GM23338 (cell line): ENCODE data around the gene LUZP2. TPM values are rescaled to one million over a fixed set of nuclear protein-coding genes. Genes with fewer than 3 reads are reported as not detected.

ENCODE experiments used
- ATAC-seq: fragments of 200-7000 bp; cut with Tn5 transposase; 3 replicates; pipeline ENCODE4 v1.9.1; 2020
- DNase-seq: peaks from one replicate; pipeline ENCODE4 v3.0.0-alpha.2; 2015; ENCODE audit warnings: low spot score
- H2AFZ ChIP-seq: fragments of 200-600 bp; sonication (generic); 2 replicates; pipeline ENCODE4 v1.8.0; 2016; ENCODE audit warnings: antibody characterized with exemption, mild to moderate bottlenecking, moderate library complexity
- H3F3A ChIP-seq: fragments of 200-600 bp; sonication (generic); replicated peaks from 2 replicates; pipeline ENCODE4 v1.8.0; 2017; ENCODE audit warnings: antibody characterized with exemption, mixed run types, low read depth
- H3K27ac ChIP-seq: fragments of 200-600 bp; sonication (generic); 2 replicates; pipeline ENCODE4 v1.6.1; 2016; ENCODE audit warnings: low read depth
- H3K27me3 ChIP-seq: fragments of 200-600 bp; sonication (generic); 2 replicates; pipeline ENCODE4 v1.8.0; 2016; ENCODE audit warnings: mild to moderate bottlenecking, mixed run types, moderate library complexity; ENCODE audit not compliant: insufficient read depth
- H3K36me3 ChIP-seq: fragments of 200-600 bp; sonication (generic); 2 replicates; pipeline ENCODE4 v1.8.0; 2016; ENCODE audit warnings: mild to moderate bottlenecking; ENCODE audit not compliant: insufficient read depth
- H3K4me1 ChIP-seq: fragments of 200-600 bp; sonication (generic); 2 replicates; pipeline ENCODE4 v1.8.0; 2016; ENCODE audit warnings: mild to moderate bottlenecking, moderate library complexity; ENCODE audit not compliant: insufficient read depth
- H3K4me2 ChIP-seq: fragments of 200-600 bp; sonication (generic); 2 replicates; pipeline ENCODE4 v1.7.1; 2017; ENCODE audit warnings: mixed run types
- H3K4me3 ChIP-seq: fragments of 200-600 bp; sonication (generic); 2 replicates; pipeline ENCODE4 v1.6.1; 2016; ENCODE audit warnings: mixed run types
- H3K79me2 ChIP-seq: fragments of 200-600 bp; sonication (generic); replicated peaks from 2 replicates; pipeline ENCODE4 v1.8.0; 2017; ENCODE audit warnings: mild to moderate bottlenecking; ENCODE audit not compliant: insufficient read depth
- H3K9me2 ChIP-seq: fragments of 200-600 bp; sonication (generic); 2 replicates; pipeline ENCODE4 v1.8.0; 2017; ENCODE audit not compliant: insufficient read depth
- H4K20me1 ChIP-seq: fragments of 200-600 bp; sonication (generic); replicated peaks from 2 replicates; pipeline ENCODE4 v1.8.0; 2017; ENCODE audit warnings: mild to moderate bottlenecking; ENCODE audit not compliant: insufficient read depth
- H3K27ac Mint-ChIP-seq: 2 replicates; pipeline ENCODE4 v1.8.0; 2020; ENCODE audit warnings: inconsistent platforms, mild to moderate bottlenecking, moderate library complexity, mixed read lengths
- H3K27me3 Mint-ChIP-seq: 3 replicates; pipeline ENCODE4 v1.8.0; 2022; ENCODE audit warnings: low read depth, mild to moderate bottlenecking, moderate library complexity, mixed read lengths, inconsistent platforms; ENCODE audit not compliant: insufficient read depth, poor library complexity
- H3K36me3 Mint-ChIP-seq: 3 replicates; pipeline ENCODE4 v1.8.0; 2021; ENCODE audit warnings: low read depth, mild to moderate bottlenecking, inconsistent platforms, moderate library complexity, mixed read lengths
- H3K4me1 Mint-ChIP-seq: 3 replicates; pipeline ENCODE4 v1.8.0; 2020; ENCODE audit warnings: mild to moderate bottlenecking, inconsistent platforms, mixed read lengths
- H3K4me3 Mint-ChIP-seq: 3 replicates; pipeline ENCODE4 v1.8.0; 2021; ENCODE audit warnings: moderate library complexity, mild to moderate bottlenecking, inconsistent platforms, mixed read lengths
- H3K9me3 Mint-ChIP-seq: 3 replicates; pipeline ENCODE4 v1.8.0; 2020; ENCODE audit warnings: moderate library complexity, mild to moderate bottlenecking, inconsistent platforms, mixed read lengths
- CREB1 ChIP-seq: fragments of 250-450 bp; sonication (Bioruptor Pico); IDR thresholded peaks from 2 replicates; pipeline ENCODE4 v1.5.0; 2020; ENCODE audit warnings: low read depth, mild to moderate bottlenecking, moderate library complexity
- EZH2 ChIP-seq: fragments of 200-600 bp; sonication (generic); IDR thresholded peaks from one replicate; pipeline ENCODE4 v1.8.0; 2017; ENCODE audit warnings: antibody characterized with exemption, mild to moderate bottlenecking, low read depth; ENCODE audit not compliant: unreplicated experiment
- EZH2phosphoT487 ChIP-seq: fragments of 200-600 bp; sonication (generic); IDR thresholded peaks from one replicate; pipeline ENCODE4 v1.8.1; 2018; ENCODE audit warnings: antibody characterized with exemption; ENCODE audit not compliant: unreplicated experiment
- JUNB ChIP-seq: IDR thresholded peaks from one replicate; pipeline ENCODE4 v1.6.1; 2016; ENCODE audit warnings: antibody characterized with exemption; ENCODE audit not compliant: unreplicated experiment
- NANOG ChIP-seq: IDR thresholded peaks from 2 replicates; pipeline ENCODE4 v1.6.1; 2016; ENCODE audit warnings: antibody characterized with exemption, borderline replicate concordance
- POLR2AphosphoS5 ChIP-seq: IDR thresholded peaks from 2 replicates; pipeline ENCODE4 v1.6.1; 2016; ENCODE audit warnings: antibody characterized with exemption, low read depth
- STAT1 ChIP-seq: IDR thresholded peaks from one replicate; pipeline ENCODE4 v1.6.1; 2016; ENCODE audit warnings: antibody characterized with exemption; ENCODE audit not compliant: unreplicated experiment
- ZNF114 ChIP-seq: fragments of 250-450 bp; sonication (Bioruptor Pico); IDR thresholded peaks from 2 replicates; pipeline ENCODE4 v1.5.0; 2020; ENCODE audit warnings: mild to moderate bottlenecking, moderate library complexity
- ZNF331 ChIP-seq: fragments of 250-450 bp; sonication (Bioruptor Pico); IDR thresholded peaks from 2 replicates; pipeline ENCODE4 v1.5.0; 2020; ENCODE audit warnings: low read depth, mild to moderate bottlenecking, moderate library complexity
- polyA plus RNA-seq: library from polyadenylated mRNA; unstranded; fragments of >200 nt; fragmentation: Nextera tagmentation; extraction: Ambion mirVana; gene quantifications from 2 replicates; pipeline ENCODE4 v1.2.1, GENCODE V29; 2016
- total RNA-seq: library from RNA; depleted of rRNA; stranded (reverse); fragments of >200 nt; shearing (Covaris generic); gene quantifications from 2 replicates; pipeline ENCODE4 v1.2.3, GENCODE V29; 2014
- TF ChIP-seq, protein P1 (sequence below), 2 experiments: fragments of 200-600 bp in 1 of 2; sonication (generic) in 1 of 2; conservative IDR thresholded peaks; 2 replicates each; pipeline versions ENCODE4 v1.5.1 to v1.6.1; 2016 to 2017; ENCODE audit warnings: antibody characterized with exemption in 2 of 2, low read depth in 2 of 2, mild to moderate bottlenecking in 2 of 2, moderate library complexity in 1 of 2
- TF ChIP-seq, protein P2 (sequence below): fragments of 250-450 bp; sonication (Bioruptor Pico); IDR thresholded peaks from 2 replicates; pipeline ENCODE4 v1.5.0; 2020; ENCODE audit warnings: mild to moderate bottlenecking, moderate library complexity
- TF ChIP-seq, protein P3 (sequence below): IDR thresholded peaks from 2 replicates; pipeline ENCODE4 v1.6.1; 2016; ENCODE audit warnings: antibody characterized with exemption
- TF ChIP-seq, protein P4 (sequence below): IDR thresholded peaks from one replicate; pipeline ENCODE4 v1.6.1; 2018; ENCODE audit warnings: antibody characterized with exemption; ENCODE audit not compliant: unreplicated experiment

The LUZP2 gene
- total and polyA plus RNA-seq, 2 experiments from 2014 or later = 2.0 to 9.2 TPM

DNA sequence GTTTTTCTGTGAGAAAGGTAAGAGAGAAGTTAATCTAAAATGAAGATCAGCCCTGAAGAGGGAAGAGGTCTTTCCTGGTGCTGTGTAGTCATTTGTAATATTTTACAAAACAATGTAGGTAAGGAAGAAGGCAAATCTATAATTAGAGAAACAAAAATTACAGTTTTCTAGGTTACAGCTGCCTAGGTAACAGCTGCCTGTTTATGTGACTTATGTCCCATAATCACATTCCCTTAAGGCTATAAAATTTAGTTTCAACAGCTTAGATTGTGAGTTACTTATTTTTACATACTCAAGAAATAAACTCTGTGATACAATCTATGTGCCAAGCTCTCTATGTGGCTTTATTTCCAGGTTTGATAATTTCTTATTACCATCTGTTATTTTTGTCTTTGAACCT is 19.8 kb downstream of the LUZP2 start:
- H3K9me3 Mint-ChIP-seq = no peaks in the 10 kb centered on the region
- Histone ChIP-seq H3K4me2 (no peak overlapping the region), H3K27me3 (no peaks in the 10 kb centered on the region), H4K20me1 (no peaks in the 10 kb centered on the region), H3F3A (no peaks in the 10 kb centered on the region), H3K4me3 (no peak overlapping the region), H3K9me2 (no peaks in the 10 kb centered on the region), H3K36me3 (no peaks in the 10 kb centered on the region), H3K4me1 (peaks cover 20% of the 10 kb centered on the region), H3K79me2 (no peaks in the 10 kb centered on the region), H3K27ac (no peak overlapping the region), H2AFZ (no peak overlapping the region)
- DNase-seq (no peak), ATAC-seq (no peak)
- no peaks in the 10 kb centered on the region for H3K27me3 Mint-ChIP-seq
- H3K4me3 Mint-ChIP-seq = no peak overlapping the region
- TF ChIP-seq STAT1 = no peak
- TF ChIP-seq CREB1 = no peak
- TF ChIP-seq, protein P1, sequence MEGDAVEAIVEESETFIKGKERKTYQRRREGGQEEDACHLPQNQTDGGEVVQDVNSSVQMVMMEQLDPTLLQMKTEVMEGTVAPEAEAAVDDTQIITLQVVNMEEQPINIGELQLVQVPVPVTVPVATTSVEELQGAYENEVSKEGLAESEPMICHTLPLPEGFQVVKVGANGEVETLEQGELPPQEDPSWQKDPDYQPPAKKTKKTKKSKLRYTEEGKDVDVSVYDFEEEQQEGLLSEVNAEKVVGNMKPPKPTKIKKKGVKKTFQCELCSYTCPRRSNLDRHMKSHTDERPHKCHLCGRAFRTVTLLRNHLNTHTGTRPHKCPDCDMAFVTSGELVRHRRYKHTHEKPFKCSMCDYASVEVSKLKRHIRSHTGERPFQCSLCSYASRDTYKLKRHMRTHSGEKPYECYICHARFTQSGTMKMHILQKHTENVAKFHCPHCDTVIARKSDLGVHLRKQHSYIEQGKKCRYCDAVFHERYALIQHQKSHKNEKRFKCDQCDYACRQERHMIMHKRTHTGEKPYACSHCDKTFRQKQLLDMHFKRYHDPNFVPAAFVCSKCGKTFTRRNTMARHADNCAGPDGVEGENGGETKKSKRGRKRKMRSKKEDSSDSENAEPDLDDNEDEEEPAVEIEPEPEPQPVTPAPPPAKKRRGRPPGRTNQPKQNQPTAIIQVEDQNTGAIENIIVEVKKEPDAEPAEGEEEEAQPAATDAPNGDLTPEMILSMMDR (conservative IDR thresholded peaks at IDR 0.05; ENCODE audit: low read depth in 2 of 2) = no peak
- no peak for TF ChIP-seq EZH2phosphoT487
- no peak for TF ChIP-seq ZNF331 (CRISPR knock-in tag)
- no peak for TF ChIP-seq ZNF114 (CRISPR knock-in tag)
- TF ChIP-seq, protein P2, sequence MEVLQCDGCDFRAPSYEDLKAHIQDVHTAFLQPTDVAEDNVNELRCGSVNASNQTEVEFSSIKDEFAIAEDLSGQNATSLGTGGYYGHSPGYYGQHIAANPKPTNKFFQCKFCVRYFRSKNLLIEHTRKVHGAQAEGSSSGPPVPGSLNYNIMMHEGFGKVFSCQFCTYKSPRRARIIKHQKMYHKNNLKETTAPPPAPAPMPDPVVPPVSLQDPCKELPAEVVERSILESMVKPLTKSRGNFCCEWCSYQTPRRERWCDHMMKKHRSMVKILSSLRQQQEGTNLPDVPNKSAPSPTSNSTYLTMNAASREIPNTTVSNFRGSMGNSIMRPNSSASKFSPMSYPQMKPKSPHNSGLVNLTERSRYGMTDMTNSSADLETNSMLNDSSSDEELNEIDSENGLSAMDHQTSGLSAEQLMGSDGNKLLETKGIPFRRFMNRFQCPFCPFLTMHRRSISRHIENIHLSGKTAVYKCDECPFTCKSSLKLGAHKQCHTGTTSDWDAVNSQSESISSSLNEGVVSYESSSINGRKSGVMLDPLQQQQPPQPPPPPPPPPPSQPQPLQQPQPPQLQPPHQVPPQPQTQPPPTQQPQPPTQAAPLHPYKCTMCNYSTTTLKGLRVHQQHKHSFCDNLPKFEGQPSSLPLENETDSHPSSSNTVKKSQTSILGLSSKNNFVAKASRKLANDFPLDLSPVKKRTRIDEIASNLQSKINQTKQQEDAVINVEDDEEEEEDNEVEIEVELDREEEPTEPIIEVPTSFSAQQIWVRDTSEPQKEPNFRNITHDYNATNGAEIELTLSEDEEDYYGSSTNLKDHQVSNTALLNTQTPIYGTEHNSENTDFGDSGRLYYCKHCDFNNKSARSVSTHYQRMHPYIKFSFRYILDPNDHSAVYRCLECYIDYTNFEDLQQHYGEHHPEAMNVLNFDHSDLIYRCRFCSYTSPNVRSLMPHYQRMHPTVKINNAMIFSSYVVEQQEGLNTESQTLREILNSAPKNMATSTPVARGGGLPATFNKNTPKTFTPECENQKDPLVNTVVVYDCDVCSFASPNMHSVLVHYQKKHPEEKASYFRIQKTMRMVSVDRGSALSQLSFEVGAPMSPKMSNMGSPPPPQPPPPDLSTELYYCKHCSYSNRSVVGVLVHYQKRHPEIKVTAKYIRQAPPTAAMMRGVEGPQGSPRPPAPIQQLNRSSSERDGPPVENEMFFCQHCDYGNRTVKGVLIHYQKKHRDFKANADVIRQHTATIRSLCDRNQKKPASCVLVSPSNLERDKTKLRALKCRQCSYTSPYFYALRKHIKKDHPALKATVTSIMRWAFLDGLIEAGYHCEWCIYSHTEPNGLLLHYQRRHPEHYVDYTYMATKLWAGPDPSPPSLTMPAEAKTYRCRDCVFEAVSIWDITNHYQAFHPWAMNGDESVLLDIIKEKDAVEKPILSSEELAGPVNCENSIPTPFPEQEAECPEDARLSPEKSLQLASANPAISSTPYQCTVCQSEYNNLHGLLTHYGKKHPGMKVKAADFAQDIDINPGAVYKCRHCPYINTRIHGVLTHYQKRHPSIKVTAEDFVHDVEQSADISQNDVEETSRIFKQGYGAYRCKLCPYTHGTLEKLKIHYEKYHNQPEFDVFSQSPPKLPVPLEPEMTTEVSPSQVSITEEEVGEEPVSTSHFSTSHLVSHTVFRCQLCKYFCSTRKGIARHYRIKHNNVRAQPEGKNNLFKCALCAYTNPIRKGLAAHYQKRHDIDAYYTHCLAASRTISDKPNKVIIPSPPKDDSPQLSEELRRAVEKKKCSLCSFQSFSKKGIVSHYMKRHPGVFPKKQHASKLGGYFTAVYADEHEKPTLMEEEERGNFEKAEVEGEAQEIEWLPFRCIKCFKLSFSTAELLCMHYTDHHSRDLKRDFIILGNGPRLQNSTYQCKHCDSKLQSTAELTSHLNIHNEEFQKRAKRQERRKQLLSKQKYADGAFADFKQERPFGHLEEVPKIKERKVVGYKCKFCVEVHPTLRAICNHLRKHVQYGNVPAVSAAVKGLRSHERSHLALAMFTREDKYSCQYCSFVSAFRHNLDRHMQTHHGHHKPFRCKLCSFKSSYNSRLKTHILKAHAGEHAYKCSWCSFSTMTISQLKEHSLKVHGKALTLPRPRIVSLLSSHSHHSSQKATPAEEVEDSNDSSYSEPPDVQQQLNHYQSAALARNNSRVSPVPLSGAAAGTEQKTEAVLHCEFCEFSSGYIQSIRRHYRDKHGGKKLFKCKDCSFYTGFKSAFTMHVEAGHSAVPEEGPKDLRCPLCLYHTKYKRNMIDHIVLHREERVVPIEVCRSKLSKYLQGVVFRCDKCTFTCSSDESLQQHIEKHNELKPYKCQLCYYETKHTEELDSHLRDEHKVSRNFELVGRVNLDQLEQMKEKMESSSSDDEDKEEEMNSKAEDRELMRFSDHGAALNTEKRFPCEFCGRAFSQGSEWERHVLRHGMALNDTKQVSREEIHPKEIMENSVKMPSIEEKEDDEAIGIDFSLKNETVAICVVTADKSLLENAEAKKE (CRISPR knock-in tag) = no peak
- no peak for TF ChIP-seq JUNB
- TF ChIP-seq, protein P3, sequence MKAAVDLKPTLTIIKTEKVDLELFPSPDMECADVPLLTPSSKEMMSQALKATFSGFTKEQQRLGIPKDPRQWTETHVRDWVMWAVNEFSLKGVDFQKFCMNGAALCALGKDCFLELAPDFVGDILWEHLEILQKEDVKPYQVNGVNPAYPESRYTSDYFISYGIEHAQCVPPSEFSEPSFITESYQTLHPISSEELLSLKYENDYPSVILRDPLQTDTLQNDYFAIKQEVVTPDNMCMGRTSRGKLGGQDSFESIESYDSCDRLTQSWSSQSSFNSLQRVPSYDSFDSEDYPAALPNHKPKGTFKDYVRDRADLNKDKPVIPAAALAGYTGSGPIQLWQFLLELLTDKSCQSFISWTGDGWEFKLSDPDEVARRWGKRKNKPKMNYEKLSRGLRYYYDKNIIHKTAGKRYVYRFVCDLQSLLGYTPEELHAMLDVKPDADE = no peak
- TF ChIP-seq, protein P4, sequence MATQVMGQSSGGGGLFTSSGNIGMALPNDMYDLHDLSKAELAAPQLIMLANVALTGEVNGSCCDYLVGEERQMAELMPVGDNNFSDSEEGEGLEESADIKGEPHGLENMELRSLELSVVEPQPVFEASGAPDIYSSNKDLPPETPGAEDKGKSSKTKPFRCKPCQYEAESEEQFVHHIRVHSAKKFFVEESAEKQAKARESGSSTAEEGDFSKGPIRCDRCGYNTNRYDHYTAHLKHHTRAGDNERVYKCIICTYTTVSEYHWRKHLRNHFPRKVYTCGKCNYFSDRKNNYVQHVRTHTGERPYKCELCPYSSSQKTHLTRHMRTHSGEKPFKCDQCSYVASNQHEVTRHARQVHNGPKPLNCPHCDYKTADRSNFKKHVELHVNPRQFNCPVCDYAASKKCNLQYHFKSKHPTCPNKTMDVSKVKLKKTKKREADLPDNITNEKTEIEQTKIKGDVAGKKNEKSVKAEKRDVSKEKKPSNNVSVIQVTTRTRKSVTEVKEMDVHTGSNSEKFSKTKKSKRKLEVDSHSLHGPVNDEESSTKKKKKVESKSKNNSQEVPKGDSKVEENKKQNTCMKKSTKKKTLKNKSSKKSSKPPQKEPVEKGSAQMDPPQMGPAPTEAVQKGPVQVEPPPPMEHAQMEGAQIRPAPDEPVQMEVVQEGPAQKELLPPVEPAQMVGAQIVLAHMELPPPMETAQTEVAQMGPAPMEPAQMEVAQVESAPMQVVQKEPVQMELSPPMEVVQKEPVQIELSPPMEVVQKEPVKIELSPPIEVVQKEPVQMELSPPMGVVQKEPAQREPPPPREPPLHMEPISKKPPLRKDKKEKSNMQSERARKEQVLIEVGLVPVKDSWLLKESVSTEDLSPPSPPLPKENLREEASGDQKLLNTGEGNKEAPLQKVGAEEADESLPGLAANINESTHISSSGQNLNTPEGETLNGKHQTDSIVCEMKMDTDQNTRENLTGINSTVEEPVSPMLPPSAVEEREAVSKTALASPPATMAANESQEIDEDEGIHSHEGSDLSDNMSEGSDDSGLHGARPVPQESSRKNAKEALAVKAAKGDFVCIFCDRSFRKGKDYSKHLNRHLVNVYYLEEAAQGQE = no peak
- TF ChIP-seq POLR2AphosphoS5 = no peak
- TF ChIP-seq EZH2 = no peak
- no peak for TF ChIP-seq NANOG
- no peaks in the 10 kb centered on the region for H3K36me3 Mint-ChIP-seq
- H3K27ac Mint-ChIP-seq = no peak overlapping the region
- H3K4me1 Mint-ChIP-seq = peaks cover 21% of the 10 kb centered on the region
